ENCODE measurements around the gene AP1S3.
"Not testable (repeated sequence)": the region's sequence is repeated elsewhere in the genome, so short reads cannot be mapped to it uniquely, and the experiment has no call there.

Gene AP1S3

GRCh38 chr2:223761746-223762145, 75.6 kb downstream of the AP1S3 start:
- H3K9me3 ChIP-seq (ENCODE audit: control insufficient read depth, low read length); H3K9ac ChIP-seq (ENCODE audit: low read length); H2AFZ ChIP-seq (ENCODE audit: low read depth, low read length); H3K14ac ChIP-seq (ENCODE audit: low read length in 2 of 2); H3K4me1 ChIP-seq (ENCODE audit: control insufficient read depth, insufficient read depth, low read depth, low read length); H3K4me3 ChIP-seq (ENCODE audit: insufficient read depth in 1 of 2, low read depth in 1 of 2, low read length in 2 of 2); H2BK5ac ChIP-seq (ENCODE audit: low read depth, low read length, poor library complexity, severe bottlenecking); H3K4me2 ChIP-seq (ENCODE audit: low read length, poor library complexity, severe bottlenecking); H4K8ac ChIP-seq (ENCODE audit: low read length); H3K18ac ChIP-seq (ENCODE audit: low read depth in 1 of 2, low read length in 2 of 2); H3K27ac ChIP-seq (ENCODE audit: low read length, poor library complexity, severe bottlenecking); H3K36me3 ChIP-seq (ENCODE audit: control insufficient read depth in 1 of 2, insufficient read depth in 2 of 2, low read depth in 1 of 2, low read length in 2 of 2); H2BK120ac ChIP-seq (ENCODE audit: low read depth, low read length); H3K4ac ChIP-seq (ENCODE audit: low read depth in 1 of 2, low read length in 2 of 2); H2BK12ac ChIP-seq (ENCODE audit: low read length in 2 of 2); DNase-seq; H3K79me1 ChIP-seq (replicated peaks; ENCODE audit: low read length, poor library complexity, severe bottlenecking); H4K91ac ChIP-seq (ENCODE audit: low read length); H3K27me3 ChIP-seq (ENCODE audit: control insufficient read depth in 1 of 2, insufficient read depth in 1 of 2, low read length in 2 of 2); H2BK15ac ChIP-seq (ENCODE audit: low read depth, poor library complexity, severe bottlenecking); H3K23ac ChIP-seq (ENCODE audit: low read length in 2 of 2): not testable (repeated sequence)
- peak overlapping the region; percentile 90 for H2AK5ac ChIP-seq (ENCODE audit: low read length, severe bottlenecking)
- WGBS, result 97% methylated on average over 7 of the region's 7 CpGs

GRCh38 chr2:223760838-223761502, 76.4 kb downstream of the AP1S3 start:
- no peak overlapping the region for H2BK15ac ChIP-seq (ENCODE audit: low read depth, poor library complexity, severe bottlenecking)
- H3K4me2 ChIP-seq (ENCODE audit: low read length, poor library complexity, severe bottlenecking), result no peak overlapping the region
- peaks cover 9% of the 10 kb centered on the region for H3K4me1 ChIP-seq (ENCODE audit: control insufficient read depth, insufficient read depth, low read depth, low read length)
- no peak overlapping the region for H2BK120ac ChIP-seq (ENCODE audit: low read depth, low read length)
- no peak overlapping the region for H2BK12ac ChIP-seq (ENCODE audit: low read length in 2 of 2)
- no peaks in the 10 kb centered on the region for H3K36me3 ChIP-seq (ENCODE audit: control insufficient read depth in 1 of 2, insufficient read depth in 2 of 2, low read depth in 1 of 2, low read length in 2 of 2)
- H3K9me3 ChIP-seq (ENCODE audit: control insufficient read depth, low read length), result no peaks in the 10 kb centered on the region
- no peak overlapping the region for H3K4me3 ChIP-seq (ENCODE audit: insufficient read depth in 1 of 2, low read depth in 1 of 2, low read length in 2 of 2)
- H3K14ac ChIP-seq (ENCODE audit: low read length in 2 of 2), result no peak overlapping the region
- peak overlapping the region; percentile 66 for H4K8ac ChIP-seq (ENCODE audit: low read length)
- H2BK5ac ChIP-seq (ENCODE audit: low read depth, low read length, poor library complexity, severe bottlenecking), result no peak overlapping the region
- peak overlapping the region; percentile 61 for H3K27ac ChIP-seq (ENCODE audit: low read length, poor library complexity, severe bottlenecking)
- H3K18ac ChIP-seq (ENCODE audit: low read depth in 1 of 2, low read length in 2 of 2), result peak overlapping the region in 1 of 2 experiments; percentile 76
- peak; percentile 89 for DNase-seq
- 60% methylated on average over 8 of the region's 8 CpGs for WGBS
- H4K91ac ChIP-seq (ENCODE audit: low read length), result no peak overlapping the region
- no peak overlapping the region for H3K9ac ChIP-seq (ENCODE audit: low read length)
- no peaks in the 10 kb centered on the region for H3K79me1 ChIP-seq (replicated peaks; ENCODE audit: low read length, poor library complexity, severe bottlenecking)
- no peak overlapping the region for H2AK5ac ChIP-seq (ENCODE audit: low read length, severe bottlenecking)
- no peak overlapping the region for H2AFZ ChIP-seq (ENCODE audit: low read depth, low read length)
- no peak overlapping the region for H3K23ac ChIP-seq (ENCODE audit: low read length in 2 of 2)
- H3K4ac ChIP-seq (ENCODE audit: low read depth in 1 of 2, low read length in 2 of 2), result no peak overlapping the region
- H3K27me3 ChIP-seq (ENCODE audit: control insufficient read depth in 1 of 2, insufficient read depth in 1 of 2, low read length in 2 of 2), result no peaks in the 10 kb centered on the region

- no peak overlapping the region for H3K4me2 ChIP-seq (ENCODE audit: low read length, poor library complexity, severe bottlenecking)
- H3K4ac ChIP-seq (ENCODE audit: low read depth in 1 of 2, low read length in 2 of 2), result no peak overlapping the region
- WGBS, result 63% methylated on average over 7 of the region's 8 CpGs
- no peak overlapping the region for H4K91ac ChIP-seq (ENCODE audit: low read length)
- peaks cover 9% of the 10 kb centered on the region for H3K4me1 ChIP-seq (ENCODE audit: control insufficient read depth, insufficient read depth, low read depth, low read length)
- no peak overlapping the region for H3K9ac ChIP-seq (ENCODE audit: low read length)
- H4K8ac ChIP-seq (ENCODE audit: low read length), result no peak overlapping the region
- H3K23ac ChIP-seq (ENCODE audit: low read length in 2 of 2), result no peak overlapping the region
- no peak overlapping the region for H3K14ac ChIP-seq (ENCODE audit: low read length in 2 of 2)
- H2BK5ac ChIP-seq (ENCODE audit: low read depth, low read length, poor library complexity, severe bottlenecking), result peak overlapping the region; percentile 5
- H3K4me3 ChIP-seq (ENCODE audit: insufficient read depth in 1 of 2, low read depth in 1 of 2, low read length in 2 of 2), result no peak overlapping the region
- H3K79me1 ChIP-seq (replicated peaks; ENCODE audit: low read length, poor library complexity, severe bottlenecking), result no peaks in the 10 kb centered on the region
- no peak overlapping the region for H2BK15ac ChIP-seq (ENCODE audit: low read depth, poor library complexity, severe bottlenecking)
- no peak overlapping the region for H3K18ac ChIP-seq (ENCODE audit: low read depth in 1 of 2, low read length in 2 of 2)
- DNase-seq, result peak; percentile 20
- no peaks in the 10 kb centered on the region for H3K36me3 ChIP-seq (ENCODE audit: control insufficient read depth in 1 of 2, insufficient read depth in 2 of 2, low read depth in 1 of 2, low read length in 2 of 2)
- no peaks in the 10 kb centered on the region for H3K9me3 ChIP-seq (ENCODE audit: control insufficient read depth, low read length)
- peak overlapping the region; percentile 61 for H3K27ac ChIP-seq (ENCODE audit: low read length, poor library complexity, severe bottlenecking)
- H2BK120ac ChIP-seq (ENCODE audit: low read depth, low read length), result no peak overlapping the region
- no peak overlapping the region for H2AFZ ChIP-seq (ENCODE audit: low read depth, low read length)
- no peak overlapping the region for H2BK12ac ChIP-seq (ENCODE audit: low read length in 2 of 2)
- H3K27me3 ChIP-seq (ENCODE audit: control insufficient read depth in 1 of 2, insufficient read depth in 1 of 2, low read length in 2 of 2), result no peaks in the 10 kb centered on the region
- H2AK5ac ChIP-seq (ENCODE audit: low read length, severe bottlenecking), result no peak overlapping the region
Observed at GRCh38 chr2:223759569-223760430, 77.6 kb downstream of the AP1S3 start.

GRCh38 chr2:223758131-223758840, 79.1 kb downstream of the AP1S3 start:
- no peak overlapping the region for H4K8ac ChIP-seq (ENCODE audit: low read length)
- WGBS, result 93% methylated on average over 2 of the region's 4 CpGs
- no peak overlapping the region for H3K4ac ChIP-seq (ENCODE audit: low read depth in 1 of 2, low read length in 2 of 2)
- no peak overlapping the region for H4K91ac ChIP-seq (ENCODE audit: low read length)
- H3K4me1 ChIP-seq (ENCODE audit: control insufficient read depth, insufficient read depth, low read depth, low read length), result peaks cover 9% of the 10 kb centered on the region
- no peaks in the 10 kb centered on the region for H3K9me3 ChIP-seq (ENCODE audit: control insufficient read depth, low read length)
- H2AK5ac ChIP-seq (ENCODE audit: low read length, severe bottlenecking), result no peak overlapping the region
- H3K4me2 ChIP-seq (ENCODE audit: low read length, poor library complexity, severe bottlenecking), result no peak overlapping the region
- no peak overlapping the region for H2AFZ ChIP-seq (ENCODE audit: low read depth, low read length)
- no peak overlapping the region for H3K14ac ChIP-seq (ENCODE audit: low read length in 2 of 2)
- H3K36me3 ChIP-seq (ENCODE audit: control insufficient read depth in 1 of 2, insufficient read depth in 2 of 2, low read depth in 1 of 2, low read length in 2 of 2), result no peaks in the 10 kb centered on the region
- no peak overlapping the region for H2BK12ac ChIP-seq (ENCODE audit: low read length in 2 of 2)
- no peaks in the 10 kb centered on the region for H3K79me1 ChIP-seq (replicated peaks; ENCODE audit: low read length, poor library complexity, severe bottlenecking)
- no peak overlapping the region for H2BK15ac ChIP-seq (ENCODE audit: low read depth, poor library complexity, severe bottlenecking)
- no peak overlapping the region for H3K4me3 ChIP-seq (ENCODE audit: insufficient read depth in 1 of 2, low read depth in 1 of 2, low read length in 2 of 2)
- no peaks in the 10 kb centered on the region for H3K27me3 ChIP-seq (ENCODE audit: control insufficient read depth in 1 of 2, insufficient read depth in 1 of 2, low read length in 2 of 2)
- no peak overlapping the region for H3K27ac ChIP-seq (ENCODE audit: low read length, poor library complexity, severe bottlenecking)
- no peak overlapping the region for H3K9ac ChIP-seq (ENCODE audit: low read length)
- H3K23ac ChIP-seq (ENCODE audit: low read length in 2 of 2), result no peak overlapping the region
- no peak overlapping the region for H2BK120ac ChIP-seq (ENCODE audit: low read depth, low read length)
- H2BK5ac ChIP-seq (ENCODE audit: low read depth, low read length, poor library complexity, severe bottlenecking), result no peak overlapping the region
- DNase-seq, result no peak
- H3K18ac ChIP-seq (ENCODE audit: low read depth in 1 of 2, low read length in 2 of 2), result no peak overlapping the region
